Measurements from ENCODE around the gene COL4A6.

COL4A6 gene

DNA sequence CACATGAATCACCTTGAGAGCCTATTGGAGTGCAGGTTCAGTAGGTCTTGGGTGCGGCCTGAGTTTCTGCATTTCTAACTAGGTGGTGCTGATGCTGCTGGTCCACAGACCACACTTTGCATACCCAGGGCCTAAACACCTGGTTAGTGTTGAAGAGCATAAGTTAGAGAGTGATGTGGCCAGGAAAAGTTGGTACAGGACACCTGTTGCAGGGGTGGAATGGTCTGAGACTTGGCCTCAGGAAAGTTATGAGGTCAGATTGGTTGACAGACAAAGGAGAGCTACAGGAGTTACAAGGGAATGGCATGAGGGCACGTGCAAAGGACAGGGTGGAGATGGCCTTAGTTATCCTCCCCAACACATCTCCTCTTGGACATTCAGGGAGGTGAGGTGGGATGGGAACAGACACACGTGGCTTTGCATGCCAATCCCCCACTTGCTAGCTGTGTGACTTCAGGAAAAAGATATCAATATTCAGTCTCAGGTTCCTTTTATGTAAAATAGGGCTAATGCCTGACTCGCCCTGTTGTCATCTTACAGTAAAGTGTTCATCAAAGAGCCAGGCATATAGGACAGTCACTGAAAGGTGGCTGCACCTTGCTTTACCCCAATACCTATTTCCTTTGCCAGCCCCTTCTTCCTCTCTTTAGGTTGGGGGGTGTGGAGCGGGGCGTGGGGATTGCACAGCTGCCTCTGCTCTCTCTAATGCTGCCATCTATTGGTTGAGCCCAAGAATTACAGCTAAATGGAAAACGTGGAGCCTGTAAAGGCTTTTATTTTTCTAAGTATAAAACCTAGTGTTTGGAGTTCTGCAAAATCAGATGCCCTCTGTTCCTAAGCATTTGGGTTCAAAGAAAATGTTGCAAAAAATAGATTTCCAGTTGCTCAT lies 299.2 kb downstream of the COL4A6 start:
- DNase-seq, result no peak

- DNase-seq, result no peak
Observed at GRCh38 chrX:108134724-108135123, 303.5 kb downstream of the COL4A6 start.

GRCh38 chrX:108132876-108133275 lies 305.3 kb downstream of the COL4A6 start:
- DNase-seq, result no peak

DNA sequence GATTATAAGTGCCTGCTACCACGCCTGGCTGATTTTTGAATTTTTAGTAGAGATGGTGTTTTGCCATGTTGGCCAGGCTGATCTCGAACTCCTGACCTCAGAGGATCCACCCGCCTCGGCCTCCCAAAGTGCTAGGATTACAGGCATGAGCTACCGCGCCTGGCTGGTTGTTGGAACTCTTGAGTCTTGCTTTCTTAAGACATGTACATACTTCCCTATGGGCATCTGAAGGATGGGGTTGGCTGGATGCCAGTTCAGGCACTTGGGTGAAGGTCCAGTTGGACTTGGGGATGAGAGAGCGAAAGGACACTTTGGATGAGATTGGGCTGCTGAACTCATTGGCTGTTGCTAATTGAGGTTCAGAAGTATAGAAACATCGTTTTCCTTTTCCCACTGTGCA lies 306.2 kb downstream of the COL4A6 start:
- no peak for DNase-seq

GRCh38 chrX:108131471-108131870 lies 306.8 kb downstream of the COL4A6 start:
- no peak for DNase-seq

GRCh38 chrX:108130889-108131288 lies 307.3 kb downstream of the COL4A6 start:
- no peak for DNase-seq

- DNase-seq, result no peak
Observed at GRCh38 chrX:108127152-108127551, 311.1 kb downstream of the COL4A6 start.

DNA sequence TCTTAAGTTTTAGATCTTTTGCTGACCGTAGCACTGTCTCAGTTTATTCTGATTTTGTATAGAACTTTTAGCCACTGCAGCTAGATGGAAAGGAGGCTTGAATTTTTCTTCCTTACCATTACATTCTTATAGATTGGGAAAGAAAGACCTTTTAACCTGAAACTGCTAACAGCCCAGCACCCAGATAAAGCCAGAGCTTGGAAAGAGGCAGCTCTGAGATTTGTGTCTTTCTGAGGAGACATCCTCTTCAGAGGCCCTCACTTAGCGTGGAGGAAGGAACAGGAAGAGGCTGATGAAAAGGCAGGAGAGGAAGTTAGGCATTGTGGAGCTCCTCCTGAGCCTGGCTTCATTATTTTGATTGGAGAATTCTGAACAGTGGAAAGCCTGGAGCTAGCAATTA lies 311.6 kb downstream of the COL4A6 start:
- no peak for DNase-seq

GRCh38 chrX:108123591-108124366 lies 314.4 kb downstream of the COL4A6 start:
- no peak for DNase-seq

DNA sequence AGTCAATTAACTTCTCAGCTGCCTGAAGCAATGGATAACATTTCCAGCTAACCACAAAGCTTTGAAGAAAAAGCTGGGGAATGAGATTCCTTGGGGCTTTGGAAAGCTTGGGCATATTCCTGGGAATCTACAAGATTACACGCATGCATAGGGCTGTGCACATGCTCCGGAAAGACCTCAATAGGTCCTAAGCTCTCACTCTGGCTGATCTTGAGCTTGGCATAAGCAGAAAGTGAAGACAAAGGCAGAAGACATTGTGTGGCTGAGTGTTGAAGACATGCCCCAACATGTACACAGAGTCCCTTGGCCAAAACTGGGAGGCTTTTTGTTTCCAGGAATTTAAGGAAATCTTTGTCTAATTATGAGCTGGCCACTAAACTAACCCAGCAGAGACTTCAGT lies 315.5 kb downstream of the COL4A6 start:
- no peak for DNase-seq

DNA sequence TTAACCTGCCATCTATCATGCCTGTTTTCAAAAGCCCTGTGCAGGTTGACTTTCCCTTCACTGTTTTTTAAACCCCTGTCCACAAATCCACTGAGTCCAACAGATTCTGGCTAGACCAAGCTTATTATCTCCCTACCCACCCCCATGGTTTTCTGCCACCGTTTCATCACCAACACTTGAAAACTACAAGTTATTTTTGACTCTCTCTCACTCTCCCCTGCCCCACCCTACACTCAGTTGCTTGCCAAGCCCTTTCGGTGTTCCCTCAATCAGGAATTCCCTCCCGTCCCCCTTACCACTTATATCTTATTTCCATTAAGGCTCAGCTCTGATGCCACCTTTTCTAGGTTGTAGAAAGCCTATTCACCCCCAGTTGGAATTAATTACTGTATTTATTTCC lies 316.9 kb downstream of the COL4A6 start:
- DNase-seq, result no peak

DNA sequence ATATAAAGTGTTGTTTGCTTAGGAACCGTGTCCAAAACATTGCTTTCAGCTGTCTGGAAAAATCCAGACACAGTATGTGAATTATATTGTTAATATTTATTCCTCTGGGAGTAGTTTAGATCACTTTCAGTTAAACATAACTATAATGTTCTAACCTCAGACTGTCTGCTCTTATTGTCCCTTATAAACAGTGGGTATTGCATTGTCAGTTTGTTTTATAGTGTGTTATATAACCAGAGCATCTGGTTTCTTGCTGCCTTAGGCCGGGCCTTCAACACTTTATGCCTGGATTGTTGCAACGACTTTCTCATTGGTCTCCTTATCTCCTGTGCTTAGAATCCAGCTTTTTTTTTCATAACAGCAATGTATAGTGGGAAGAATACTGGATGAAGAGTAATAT lies 320.2 kb downstream of the COL4A6 start:
- DNase-seq, result no peak

- no peak for DNase-seq
Observed at GRCh38 chrX:108114541-108114940, 323.7 kb downstream of the COL4A6 start.
